Cardiac fibroblast (primary cell): ENCODE data around the gene MAPKAPK2.
A peak's percentile ranks its signal among the peaks of the same experiment; 100 is the strongest.

Experiments used
- DNase-seq, 2 donors: peaks; one replicate each; pipeline versions ENCODE4 v3.0.0 to v3.0.0-alpha.2; 2010; ENCODE audit warnings: low read depth in 2 of 2
- H3K4me3 ChIP-seq, 2 donors: replicated peaks in 1 of 2; 1 replicate in 1 of 2; 2 replicates in 1 of 2; pipeline ENCODE4 v1.5.1; 2011; ENCODE audit warnings: low read depth in 2 of 2, low read length in 2 of 2, mild to moderate bottlenecking in 2 of 2, moderate library complexity in 1 of 2
- CTCF ChIP-seq: IDR thresholded peaks from one replicate; pipeline ENCODE4 v1.5.1; 2011; ENCODE audit warnings: low read depth, mild to moderate bottlenecking, low read length, inconsistent platforms

Gene MAPKAPK2

GRCh38 chr1:206766251-206766856 is 81.6 kb downstream of the MAPKAPK2 start:
- H3K4me3 ChIP-seq = no peak overlapping the region
- peak; percentile 60 to 82 for DNase-seq
- no peak for TF ChIP-seq CTCF

GRCh38 chr1:206768472-206769303 is 84.0 kb downstream of the MAPKAPK2 start:
- no peak overlapping the region for H3K4me3 ChIP-seq
- no peak for TF ChIP-seq CTCF
- no peak for DNase-seq

GRCh38 chr1:206769304-206769731 is 84.6 kb downstream of the MAPKAPK2 start:
- TF ChIP-seq CTCF = no peak
- H3K4me3 ChIP-seq = no peak overlapping the region
- DNase-seq = no peak

GRCh38 chr1:206770531-206771337 is 86.0 kb downstream of the MAPKAPK2 start, which contains the start of gene IL19:
IL19 (plus strand) TSS chr1:206770773; CDS start chr1:206836663, 65,890 bp downstream.
- peak; percentile 38 to 63 for DNase-seq
- H3K4me3 ChIP-seq = no peak within 1 kb of the TSS
- no peak for TF ChIP-seq CTCF

GRCh38 chr1:206771338-206771692 is 86.6 kb downstream of the MAPKAPK2 start:
- no peak overlapping the region for H3K4me3 ChIP-seq
- no peak for DNase-seq
- TF ChIP-seq CTCF = no peak

- no peak for TF ChIP-seq CTCF
- no peak within 1 kb of the TSS for H3K4me3 ChIP-seq
- DNase-seq = no peak
Observed at GRCh38 chr1:206772243-206772937, 87.7 kb downstream of the MAPKAPK2 start, which contains the start of gene IL10. IL10 (minus strand) TSS chr1:206772494; CDS start chr1:206772435, 59 bp downstream.
